ENCODE results near the gene PPP2R2B.
"Not testable (repeated sequence)": the region's sequence is repeated elsewhere in the genome, so short reads cannot be mapped to it uniquely, and the experiment has no call there.

PPP2R2B gene

GRCh38 chr5:146731909-146732659 lies 146.5 kb downstream of the PPP2R2B start:
- no peak for DNase-seq

GRCh38 chr5:146728746-146729145 lies 149.8 kb downstream of the PPP2R2B start:
- not testable (repeated sequence) for DNase-seq

GRCh38 chr5:146726891-146727290 lies 151.7 kb downstream of the PPP2R2B start:
- no peak for DNase-seq

- DNase-seq, result no peak
Measured at GRCh38 chr5:146726020-146726419, 152.5 kb downstream of the PPP2R2B start.

GRCh38 chr5:146725025-146725424 lies 153.5 kb downstream of the PPP2R2B start:
- no peak for DNase-seq

GRCh38 chr5:146722361-146722779 lies 156.2 kb downstream of the PPP2R2B start:
- no peak for DNase-seq

GRCh38 chr5:146721073-146721815 lies 157.3 kb downstream of the PPP2R2B start:
- no peak for DNase-seq

GRCh38 chr5:146720107-146720506 lies 158.4 kb downstream of the PPP2R2B start:
- DNase-seq, result no peak

- no peak for DNase-seq
Measured at GRCh38 chr5:146719179-146719578, 159.4 kb downstream of the PPP2R2B start.

- DNase-seq, result no peak
Measured at GRCh38 chr5:146718609-146719008, 159.9 kb downstream of the PPP2R2B start.

GRCh38 chr5:146717951-146718350 lies 160.6 kb downstream of the PPP2R2B start:
- no peak for DNase-seq

GRCh38 chr5:146716636-146717035 lies 161.9 kb downstream of the PPP2R2B start:
- no peak for DNase-seq

- no peak for DNase-seq
Measured at GRCh38 chr5:146710348-146710747, 168.2 kb downstream of the PPP2R2B start.

GRCh38 chr5:146707316-146707715 lies 171.2 kb downstream of the PPP2R2B start:
- no peak for DNase-seq

GRCh38 chr5:146706321-146706972 lies 172.1 kb downstream of the PPP2R2B start:
- no peak for DNase-seq

GRCh38 chr5:146704949-146705665 lies 173.4 kb downstream of the PPP2R2B start:
- no peak for DNase-seq

- DNase-seq, result no peak
Measured at GRCh38 chr5:146703899-146704298, 174.7 kb downstream of the PPP2R2B start.

- no peak for DNase-seq
Measured at GRCh38 chr5:146703499-146703898, 175.1 kb downstream of the PPP2R2B start.

- no peak for DNase-seq
Measured at GRCh38 chr5:146699664-146700418, 178.7 kb downstream of the PPP2R2B start.

GRCh38 chr5:146699138-146699537 lies 179.4 kb downstream of the PPP2R2B start:
- no peak for DNase-seq

- no peak for DNase-seq
Measured at GRCh38 chr5:146698651-146699050, 179.9 kb downstream of the PPP2R2B start.

GRCh38 chr5:146697211-146697610 lies 181.3 kb downstream of the PPP2R2B start:
- no peak for DNase-seq
